HL-60 (cell line): Measurements from ENCODE around the gene ZG16.

Source experiments
- CTCF ChIP-seq: IDR thresholded peaks from one replicate; pipeline ENCODE4 v1.5.1; 2011; ENCODE audit warnings: low read length, control low read depth, inconsistent platforms; ENCODE audit not compliant: insufficient read depth
- POLR2AphosphoS5 ChIP-seq: IDR thresholded peaks from 2 replicates; pipeline ENCODE4 v1.6.1; 2012; ENCODE audit warnings: low read depth

GRCh38 chr16:29810699-29811169 lies 32.7 kb downstream of the ZG16 start:
- TF ChIP-seq CTCF (no peak), POLR2AphosphoS5 (no peak)
